ENCODE data around the gene FAT1. TPM values are rescaled to one million over a fixed set of nuclear protein-coding genes. Genes with fewer than 3 reads are reported as not detected.

The FAT1 gene
- total and polyA plus RNA-seq, 9 of the 15 experiments (the other 6 are each of a cell fraction or from before 2014, with no cell fraction given): 6.0 to 38.4 (median 21.4) TPM

GRCh38 chr4:186695392-186695791 is 28.3 kb downstream of the FAT1 start:
- BruUV-seq (replicated peaks): no TSS peak
- CTCF ChIA-PET (ENCODE audit: low intra/inter-chr PET ratio): no interaction called here
- no peaks in the 10 kb centered on the region for H4K20me1 ChIP-seq (replicated peaks; ENCODE audit: control insufficient read depth, insufficient read depth, low read length)

GRCh38 chr4:186693894-186694293 is 29.8 kb downstream of the FAT1 start:
- no peak overlapping the region for H3K27ac ChIP-seq (ENCODE audit: extremely low read depth, low read depth, low read length)
- no peak overlapping the region for H3K4me2 ChIP-seq (ENCODE audit: insufficient read depth, low read length)
- FAIRE-seq (peak; percentile 46), DNase-seq (ENCODE audit: extremely low read depth in 1 of 4, low spot score in 3 of 4) (no peak), ATAC-seq (no peak)
- H2AFZ ChIP-seq (ENCODE audit: low read depth, low read length): 0 out of 2 replicates have a peak overlapping the region, but pooled peaks have one; percentile 4
- in situ Hi-C loops (cut with MboI): no loop called here
- H3K4me1 ChIP-seq (replicated peaks in 1 of 2; ENCODE audit: control insufficient read depth in 2 of 2, insufficient read depth in 2 of 2, low read length in 2 of 2): peaks cover 4 to 8% of the 10 kb centered on the region in 2 experiments; a peak in 3 of 5 replicates
- WGBS (ENCODE audit: insufficient coverage, low coverage, missing lambda C conversion rate): 38% methylated on average over 2 of the region's 3 CpGs
- ChIA-PET POLR2A (interaction anchor here (0.6 to 1.0 kb wide), 2 partner anchors 9 to 63 kb away, joined by 3 to 4 read pairs; no protein-coding TSS in a partner anchor), CTCF (ENCODE audit: low intra/inter-chr PET ratio) (no interaction called here)
- no peaks in the 10 kb centered on the region for H3K9me1 ChIP-seq (ENCODE audit: control insufficient read depth, insufficient read depth, low read length)
- no peak overlapping the region for H3K9ac ChIP-seq (ENCODE audit: insufficient read depth in 1 of 2, low read depth in 2 of 2, low read length in 2 of 2)
- no peaks in the 10 kb centered on the region for H3K36me3 ChIP-seq (ENCODE audit: control insufficient read depth, insufficient read depth, low read length)
- H3K79me2 ChIP-seq (ENCODE audit: control insufficient read depth, insufficient read depth, low read length): no peaks in the 10 kb centered on the region
- H3K9me3 ChIP-seq (replicated peaks; ENCODE audit: control insufficient read depth, insufficient read depth, low read depth, low read length): no peaks in the 10 kb centered on the region
- H3K27me3 ChIP-seq (ENCODE audit: control insufficient read depth in 2 of 2, insufficient read depth in 2 of 2, low read length in 2 of 2): no peaks in the 10 kb centered on the region
- no TSS peak for BruUV-seq (replicated peaks)
- H4K20me1 ChIP-seq (replicated peaks; ENCODE audit: control insufficient read depth, insufficient read depth, low read length): no peaks in the 10 kb centered on the region
- H3K4me3 ChIP-seq: no peak overlapping the region
- intact Hi-C loops (cut with micrococcal nuclease): no loop called here
- TF ChIP-seq ZBTB26 (CRISPR knock-in tag; IDR thresholded peaks at IDR 0.05) (peak; percentile 16; the same call in 1 of the 2 replicates), GTF2B (IDR thresholded peaks at IDR 0.05; ENCODE audit: extremely low read depth, insufficient read length) (no peak), CREBBP (IDR thresholded peaks at IDR 0.05; ENCODE audit: low read depth, low read length) (peak; percentile 5), EHMT2 (IDR thresholded peaks at IDR 0.05) (peak; percentile 72), LARP7 (IDR thresholded peaks at IDR 0.05) (no peak), HMBOX1 (IDR thresholded peaks at IDR 0.05) (0 out of 2 replicates have a peak, but pooled peaks have one; percentile 11), PTBP1 (IDR thresholded peaks at IDR 0.05; ENCODE audit: low read depth, low read length) (no peak)

More at GRCh38 chr4:186695392-186695791, 28.3 kb downstream of the FAT1 start:
- POLR2A ChIA-PET: interaction anchor here (0.7 kb wide), 1 partner anchor 50 kb away, joined by 3 read pairs; no protein-coding TSS in a partner anchor
- Histone ChIP-seq H3K27ac (ENCODE audit: extremely low read depth, low read depth, low read length) (no peak overlapping the region), H3K79me2 (ENCODE audit: control insufficient read depth, insufficient read depth, low read length) (no peaks in the 10 kb centered on the region), H3K9me1 (ENCODE audit: control insufficient read depth, insufficient read depth, low read length) (no peaks in the 10 kb centered on the region), H3K4me2 (ENCODE audit: insufficient read depth, low read length) (no peak overlapping the region), H3K4me3 (no peak overlapping the region), H2AFZ (ENCODE audit: low read depth, low read length) (no peak overlapping the region), H3K9me3 (replicated peaks; ENCODE audit: control insufficient read depth, insufficient read depth, low read depth, low read length) (no peaks in the 10 kb centered on the region), H3K27me3 (ENCODE audit: control insufficient read depth in 2 of 2, insufficient read depth in 2 of 2, low read length in 2 of 2) (no peaks in the 10 kb centered on the region), H3K4me1 (replicated peaks in 1 of 2; ENCODE audit: control insufficient read depth in 2 of 2, insufficient read depth in 2 of 2, low read length in 2 of 2) (peaks cover 4 to 8% of the 10 kb centered on the region in 2 experiments; a peak in 3 of 5 replicates), H3K36me3 (ENCODE audit: control insufficient read depth, insufficient read depth, low read length) (no peaks in the 10 kb centered on the region), H3K9ac (ENCODE audit: insufficient read depth in 1 of 2, low read depth in 2 of 2, low read length in 2 of 2) (no peak overlapping the region)
- DNase-seq (ENCODE audit: extremely low read depth in 1 of 4, low spot score in 3 of 4) (no peak), ATAC-seq (no peak), FAIRE-seq (no peak)
- intact Hi-C loops (cut with micrococcal nuclease) (no loop called here), in situ Hi-C loops (cut with MboI) (no loop called here)
- TF ChIP-seq MEIS2 (IDR thresholded peaks at IDR 0.05; ENCODE audit: partially characterized antibody) (no peak), HES1 (IDR thresholded peaks at IDR 0.05; ENCODE audit: low read depth) (no peak), POLR2A (conservative IDR thresholded peaks at IDR 0.05) (no peak), GATAD2A (IDR thresholded peaks at IDR 0.05) (no peak)
- 36% methylated on average over 4 of the region's 4 CpGs for WGBS (ENCODE audit: insufficient coverage, low coverage, missing lambda C conversion rate)
